HG02938 (cell line): ENCODE measurements around the gene CDH8.

ENCODE experiments used
- ATAC-seq: cut with Tn5 transposase; IDR thresholded peaks from one replicate; pipeline ENCODE4 v1.9.1; 2021; ENCODE audit warnings: mild to moderate bottlenecking, moderate library complexity; ENCODE audit not compliant: unreplicated experiment

CDH8 gene

GRCh38 chr16:62034231-62035114, 1.8 kb downstream of the CDH8 start:
- ATAC-seq = no peak

- ATAC-seq = no peak
Measured at GRCh38 chr16:62033065-62033464, 3.2 kb downstream of the CDH8 start.

GRCh38 chr16:62029947-62030346, 6.3 kb downstream of the CDH8 start:
- no peak for ATAC-seq

- no peak for ATAC-seq
Measured at GRCh38 chr16:62022688-62023087, 13.6 kb downstream of the CDH8 start.

- no peak for ATAC-seq
Measured at GRCh38 chr16:62021161-62021581, 15.1 kb downstream of the CDH8 start.

GRCh38 chr16:62020681-62021080, 15.6 kb downstream of the CDH8 start:
- ATAC-seq = no peak

- ATAC-seq = no peak
Measured at GRCh38 chr16:62019851-62020250, 16.4 kb downstream of the CDH8 start.

- ATAC-seq = no peak
Measured at GRCh38 chr16:62018301-62019060, 17.8 kb downstream of the CDH8 start.

GRCh38 chr16:62014319-62014923, 21.8 kb downstream of the CDH8 start:
- ATAC-seq = no peak

- ATAC-seq = no peak
Measured at GRCh38 chr16:62010186-62010585, 26.1 kb downstream of the CDH8 start.

GRCh38 chr16:61998460-61998859, 37.8 kb downstream of the CDH8 start:
- no peak for ATAC-seq

GRCh38 chr16:61993108-61993507, 43.1 kb downstream of the CDH8 start:
- ATAC-seq = no peak

GRCh38 chr16:61987474-61988012, 48.7 kb downstream of the CDH8 start:
- no peak for ATAC-seq

- no peak for ATAC-seq
Measured at GRCh38 chr16:61969077-61969382, 67.2 kb downstream of the CDH8 start.

- ATAC-seq = no peak
Measured at GRCh38 chr16:61968242-61969076, 67.8 kb downstream of the CDH8 start.

GRCh38 chr16:61957075-61957855, 79.0 kb downstream of the CDH8 start:
- ATAC-seq = no peak

GRCh38 chr16:61952841-61953240, 83.4 kb downstream of the CDH8 start:
- ATAC-seq = no peak

- no peak for ATAC-seq
Measured at GRCh38 chr16:61948414-61948813, 87.8 kb downstream of the CDH8 start.

- no peak for ATAC-seq
Measured at GRCh38 chr16:61946019-61946418, 90.2 kb downstream of the CDH8 start.

GRCh38 chr16:61945511-61945910, 90.7 kb downstream of the CDH8 start:
- ATAC-seq = no peak
